ENCODE data around the gene MAPKAP1.

DNA sequence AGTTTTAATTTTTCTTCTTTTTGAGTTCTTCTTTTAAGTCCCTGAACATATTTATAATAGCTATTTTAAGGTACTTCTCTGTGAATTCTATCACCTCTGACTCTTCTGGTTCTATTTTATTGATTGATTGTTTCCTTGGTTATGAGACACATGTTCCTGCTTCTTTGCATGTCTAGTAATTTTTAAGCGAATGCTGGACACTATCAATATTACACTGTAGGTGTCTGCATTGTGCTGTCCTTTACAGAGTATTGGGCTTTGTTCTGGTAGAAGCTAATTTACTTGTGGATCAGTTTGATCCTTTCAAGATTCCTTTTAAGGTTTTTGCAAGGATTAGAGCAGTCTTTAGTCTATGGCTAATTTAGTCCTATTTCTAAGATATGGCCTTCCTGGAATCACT lies 249.7 kb downstream of the MAPKAP1 start:
- TF ChIP-seq ZNF274 (IDR thresholded peaks at IDR 0.05; ENCODE audit: low read depth, low read length) = no peak
- TF ChIP-seq YY1 (IDR thresholded peaks at IDR 0.05; ENCODE audit: insufficient read depth, insufficient read length) = no peak
- TF ChIP-seq SUZ12 (IDR thresholded peaks at IDR 0.05; ENCODE audit: extremely low read depth, insufficient read depth, insufficient read length) = no peak
